Transverse colon (tissue), 3 donors: ENCODE measurements around the gene CASK.

Source experiments
- CTCF ChIP-seq, 5 experiments: fragments of 200-600 bp in 3 of 5; fragments of 450-650 bp in 2 of 5; sonication (generic) in 3 of 5; IDR thresholded peaks; 1 replicate in 2 of 5; 2 replicates in 3 of 5; pipeline ENCODE4 v1.5.1; 2016 to 2017; ENCODE audit warnings: antibody characterized with exemption in 5 of 5, inconsistent platforms in 3 of 5, mild to moderate bottlenecking in 2 of 5, moderate library complexity in 1 of 5
- POLR2A ChIP-seq: fragments of 450-650 bp; IDR thresholded peaks from one replicate; pipeline ENCODE4 v1.6.1; 2016; ENCODE audit warnings: antibody characterized with exemption, mild to moderate bottlenecking, moderate library complexity

GRCh38 chrX:41750716-41751115 lies 172.6 kb downstream of the CASK start:
- TF ChIP-seq POLR2A (no peak), CTCF (IDR thresholded peaks at IDR 0.05) (no peak)
